HEK293 (cell line): Measurements from ENCODE around the gene TMC4.
A peak's percentile ranks its signal among the peaks of the same experiment; 100 is the strongest.

Experiments
- HOXC10 ChIP-seq: sonication (generic); formaldehyde crosslinking; IDR thresholded peaks from 2 replicates; pipeline ENCODE4 v1.8.1; 2023; ENCODE audit warnings: mild to moderate bottlenecking, missing genetic modification reagents
- KLF7 ChIP-seq: fragments of 450-650 bp; formaldehyde crosslinking; IDR thresholded peaks from 2 replicates; pipeline ENCODE4 v1.5.1; 2016; ENCODE audit warnings: missing biosample characterization, missing genetic modification characterization, borderline replicate concordance
- PBX3 ChIP-seq: sonication (generic); formaldehyde crosslinking; IDR thresholded peaks from 2 replicates; pipeline ENCODE4 v1.8.1; 2022; ENCODE audit warnings: mild to moderate bottlenecking, moderate library complexity, missing genetic modification reagents
- ZNF626 ChIP-seq: fragments of 450-650 bp; sonication (Bioruptor Pico); formaldehyde crosslinking; IDR thresholded peaks from 2 replicates; pipeline ENCODE4 v1.5.1; 2018; ENCODE audit warnings: missing biosample characterization, missing genetic modification characterization, inconsistent platforms
- TF ChIP-seq, protein P1 (sequence below): fragments of 450-650 bp; formaldehyde crosslinking; IDR thresholded peaks from 2 replicates; pipeline ENCODE4 v1.5.1; 2016; ENCODE audit warnings: missing biosample characterization, missing genetic modification characterization
- TF ChIP-seq, protein P2 (sequence below): fragments of 450-650 bp; formaldehyde crosslinking; optimal IDR thresholded peaks from 2 replicates; pipeline ENCODE3; 2016; ENCODE audit warnings: missing biosample characterization, mild to moderate bottlenecking, missing genetic modification characterization

DNA sequence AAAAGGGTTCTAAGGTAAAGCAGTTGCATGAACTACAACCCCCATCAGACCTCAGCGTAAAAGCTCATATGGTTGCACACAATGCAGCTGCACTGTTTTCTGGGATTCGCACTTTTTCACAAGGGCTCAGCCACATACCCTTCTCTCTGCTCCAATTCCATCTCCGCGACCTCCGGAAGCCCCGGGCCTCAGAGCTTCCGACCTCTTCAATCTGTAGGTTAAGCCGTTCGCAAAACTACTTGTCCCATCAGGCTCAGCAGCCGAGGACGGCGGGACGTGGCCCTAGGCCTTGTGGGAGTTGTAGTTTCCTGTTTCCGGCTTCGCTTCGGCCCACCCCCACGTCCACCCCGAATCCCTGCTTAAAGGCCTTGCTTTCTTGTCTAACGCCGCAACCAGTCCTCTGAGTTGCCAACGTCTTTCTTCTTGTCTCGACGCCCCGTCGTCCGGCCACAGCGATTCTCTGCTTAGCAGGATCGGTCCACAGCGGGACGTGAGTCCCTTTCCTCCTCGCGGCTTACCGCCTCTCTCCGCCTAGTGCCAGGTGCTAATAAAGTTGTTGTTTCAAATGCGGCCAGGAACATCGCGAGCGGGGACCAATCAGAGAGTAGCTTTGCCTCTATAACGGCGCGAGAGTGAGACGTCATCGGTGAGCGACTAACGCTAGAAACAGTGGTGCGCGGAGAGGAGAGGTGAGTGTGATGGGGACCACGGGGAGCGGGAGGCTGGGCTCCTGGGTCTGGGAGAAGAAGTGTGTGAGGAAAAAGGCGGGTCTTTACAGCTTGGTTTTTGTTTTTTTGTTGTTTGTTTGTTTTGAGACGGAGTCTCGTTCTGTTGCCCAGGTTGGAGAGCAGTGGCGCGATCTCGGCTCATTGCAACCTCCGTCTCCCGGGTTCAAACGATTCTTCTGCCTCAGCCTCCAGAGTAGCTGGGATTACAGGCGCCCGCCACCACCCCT lies 57.6 kb downstream of the TMC4 start, which contains the start of the genes PRPF31 and TFPT:
- no peak for TF ChIP-seq PBX3
- no peak for TF ChIP-seq ZNF626 (tag by site-specific recombination)
- TF ChIP-seq, protein P1, sequence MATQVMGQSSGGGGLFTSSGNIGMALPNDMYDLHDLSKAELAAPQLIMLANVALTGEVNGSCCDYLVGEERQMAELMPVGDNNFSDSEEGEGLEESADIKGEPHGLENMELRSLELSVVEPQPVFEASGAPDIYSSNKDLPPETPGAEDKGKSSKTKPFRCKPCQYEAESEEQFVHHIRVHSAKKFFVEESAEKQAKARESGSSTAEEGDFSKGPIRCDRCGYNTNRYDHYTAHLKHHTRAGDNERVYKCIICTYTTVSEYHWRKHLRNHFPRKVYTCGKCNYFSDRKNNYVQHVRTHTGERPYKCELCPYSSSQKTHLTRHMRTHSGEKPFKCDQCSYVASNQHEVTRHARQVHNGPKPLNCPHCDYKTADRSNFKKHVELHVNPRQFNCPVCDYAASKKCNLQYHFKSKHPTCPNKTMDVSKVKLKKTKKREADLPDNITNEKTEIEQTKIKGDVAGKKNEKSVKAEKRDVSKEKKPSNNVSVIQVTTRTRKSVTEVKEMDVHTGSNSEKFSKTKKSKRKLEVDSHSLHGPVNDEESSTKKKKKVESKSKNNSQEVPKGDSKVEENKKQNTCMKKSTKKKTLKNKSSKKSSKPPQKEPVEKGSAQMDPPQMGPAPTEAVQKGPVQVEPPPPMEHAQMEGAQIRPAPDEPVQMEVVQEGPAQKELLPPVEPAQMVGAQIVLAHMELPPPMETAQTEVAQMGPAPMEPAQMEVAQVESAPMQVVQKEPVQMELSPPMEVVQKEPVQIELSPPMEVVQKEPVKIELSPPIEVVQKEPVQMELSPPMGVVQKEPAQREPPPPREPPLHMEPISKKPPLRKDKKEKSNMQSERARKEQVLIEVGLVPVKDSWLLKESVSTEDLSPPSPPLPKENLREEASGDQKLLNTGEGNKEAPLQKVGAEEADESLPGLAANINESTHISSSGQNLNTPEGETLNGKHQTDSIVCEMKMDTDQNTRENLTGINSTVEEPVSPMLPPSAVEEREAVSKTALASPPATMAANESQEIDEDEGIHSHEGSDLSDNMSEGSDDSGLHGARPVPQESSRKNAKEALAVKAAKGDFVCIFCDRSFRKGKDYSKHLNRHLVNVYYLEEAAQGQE: peak; percentile 56; the same call in 1 of the 2 replicates
- peak; percentile 97; the same call in 1 of the 2 replicates for TF ChIP-seq HOXC10 (CRISPR knock-in tag)
- TF ChIP-seq KLF7 (tag by site-specific recombination): peak; percentile 88; the same call in 1 of the 2 replicates
- TF ChIP-seq, protein P2, sequence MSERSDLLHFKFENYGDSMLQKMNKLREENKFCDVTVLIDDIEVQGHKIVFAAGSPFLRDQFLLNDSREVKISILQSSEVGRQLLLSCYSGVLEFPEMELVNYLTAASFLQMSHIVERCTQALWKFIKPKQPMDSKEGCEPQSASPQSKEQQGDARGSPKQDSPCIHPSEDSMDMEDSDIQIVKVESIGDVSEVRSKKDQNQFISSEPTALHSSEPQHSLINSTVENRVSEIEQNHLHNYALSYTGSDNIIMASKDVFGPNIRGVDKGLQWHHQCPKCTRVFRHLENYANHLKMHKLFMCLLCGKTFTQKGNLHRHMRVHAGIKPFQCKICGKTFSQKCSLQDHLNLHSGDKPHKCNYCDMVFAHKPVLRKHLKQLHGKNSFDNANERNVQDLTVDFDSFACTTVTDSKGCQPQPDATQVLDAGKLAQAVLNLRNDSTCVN (tag by site-specific recombination): peak; percentile 57
